ENCODE measurements around the gene CCR4.
"Not testable (repeated sequence)": the region's sequence is repeated elsewhere in the genome, so short reads cannot be mapped to it uniquely, and the experiment has no call there.

CCR4 gene

DNA sequence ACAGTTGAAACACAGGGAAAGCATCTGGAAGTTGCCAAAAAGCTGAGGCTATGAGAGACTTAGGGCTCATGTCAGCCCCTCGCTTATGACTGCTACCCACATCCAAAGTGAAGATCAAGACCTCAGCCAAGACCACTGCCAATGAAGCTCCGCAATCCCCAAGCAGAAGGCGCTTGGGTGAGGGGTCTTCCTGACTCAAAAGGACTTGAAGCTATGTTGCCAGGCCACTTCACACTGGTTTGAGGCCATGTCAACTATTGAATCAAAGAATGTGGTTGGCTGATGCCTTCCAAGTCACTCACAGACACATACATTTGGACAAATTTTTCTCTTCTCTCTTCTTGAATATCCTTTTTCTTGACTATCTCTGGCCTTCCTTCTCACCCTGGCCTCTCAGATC lies 928 bp upstream of the CCR4 start:
- in situ Hi-C loops (cut with HindIII; ENCODE audit: low sequenced_read_pairs), result no loop called here

GRCh38 chr3:32952369-32953077 lies 1.1 kb downstream of the CCR4 start:
- in situ Hi-C loops (cut with HindIII; ENCODE audit: low sequenced_read_pairs), result no loop called here

DNA sequence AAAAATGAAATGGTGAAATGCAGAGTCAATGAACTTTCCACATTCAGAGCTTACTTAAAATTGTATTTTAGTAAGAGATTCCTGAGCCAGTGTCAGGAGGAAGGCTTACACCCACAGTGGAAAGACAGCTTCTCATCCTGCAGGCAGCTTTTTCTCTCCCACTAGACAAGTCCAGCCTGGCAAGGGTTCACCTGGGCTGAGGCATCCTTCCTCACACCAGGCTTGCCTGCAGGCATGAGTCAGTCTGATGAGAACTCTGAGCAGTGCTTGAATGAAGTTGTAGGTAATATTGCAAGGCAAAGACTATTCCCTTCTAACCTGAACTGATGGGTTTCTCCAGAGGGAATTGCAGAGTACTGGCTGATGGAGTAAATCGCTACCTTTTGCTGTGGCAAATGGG lies 3.1 kb downstream of the CCR4 start:
- in situ Hi-C loops (cut with HindIII; ENCODE audit: low sequenced_read_pairs), result no loop called here

DNA sequence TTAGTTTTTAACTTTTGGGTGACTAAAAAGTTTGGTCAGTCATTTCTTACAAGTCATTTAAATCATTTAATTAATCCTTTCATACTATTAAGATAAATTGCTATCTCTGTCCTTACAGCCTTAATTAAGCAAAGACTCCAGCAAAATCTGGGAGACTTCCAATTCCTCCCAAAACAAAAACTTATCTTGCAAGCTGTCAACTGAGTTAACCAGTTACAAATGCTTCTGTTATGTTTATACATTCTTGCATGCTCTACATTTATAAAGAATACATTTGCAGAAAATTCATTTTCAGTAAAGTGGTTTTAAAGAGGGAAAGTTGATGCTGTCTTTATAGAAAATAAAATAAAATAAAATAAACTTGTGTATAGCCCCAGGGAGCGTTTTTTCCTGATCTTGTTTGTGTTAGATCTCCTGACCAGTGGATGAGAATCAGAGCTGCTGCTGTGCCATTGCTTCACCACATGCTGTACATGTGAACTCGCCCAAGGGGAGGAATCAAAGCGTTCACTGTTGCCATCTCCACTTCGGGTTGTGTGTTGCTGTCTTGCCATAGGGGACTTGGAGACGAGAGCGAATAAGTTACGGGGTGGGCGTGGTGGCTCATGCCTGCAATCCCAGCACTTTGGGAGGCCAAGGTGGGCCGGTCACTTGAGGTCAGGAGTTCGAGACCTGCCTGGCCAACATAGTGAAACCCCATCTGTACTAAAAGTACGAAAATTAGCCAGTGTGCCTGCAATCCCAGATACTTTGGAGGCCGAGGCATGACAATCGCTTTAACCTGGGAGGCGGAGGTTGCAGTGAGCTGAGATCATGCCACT lies 5.5 kb downstream of the CCR4 start:
- in situ Hi-C loops (cut with HindIII; ENCODE audit: low sequenced_read_pairs), result no loop called here

DNA sequence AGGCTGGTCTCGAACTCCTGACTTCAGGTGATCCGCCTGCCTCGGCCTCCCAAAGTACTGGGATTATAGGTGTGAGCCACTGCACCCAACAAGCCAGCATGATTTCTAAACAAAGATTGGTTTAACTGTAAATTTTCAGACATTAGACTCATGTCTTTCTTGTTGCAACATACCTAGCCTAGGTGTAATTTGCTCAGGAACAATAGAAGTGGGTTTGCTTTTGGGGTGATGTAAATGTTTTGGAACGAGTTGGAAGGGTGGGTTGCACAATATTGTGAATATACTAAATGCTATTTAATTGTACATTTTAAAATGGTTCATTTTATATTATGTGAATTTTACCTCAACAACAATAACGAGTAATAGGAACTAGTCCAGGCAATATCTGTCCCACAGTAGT lies 7.1 kb downstream of the CCR4 start:
- in situ Hi-C loops (cut with HindIII; ENCODE audit: low sequenced_read_pairs), result no loop called here

- in situ Hi-C loops (cut with HindIII; ENCODE audit: low sequenced_read_pairs), result no loop called here
Observed at GRCh38 chr3:32959371-32959770, 7.9 kb downstream of the CCR4 start.

GRCh38 chr3:32960404-32961170 lies 9.1 kb downstream of the CCR4 start:
- in situ Hi-C loops (cut with HindIII; ENCODE audit: low sequenced_read_pairs), result no loop called here

DNA sequence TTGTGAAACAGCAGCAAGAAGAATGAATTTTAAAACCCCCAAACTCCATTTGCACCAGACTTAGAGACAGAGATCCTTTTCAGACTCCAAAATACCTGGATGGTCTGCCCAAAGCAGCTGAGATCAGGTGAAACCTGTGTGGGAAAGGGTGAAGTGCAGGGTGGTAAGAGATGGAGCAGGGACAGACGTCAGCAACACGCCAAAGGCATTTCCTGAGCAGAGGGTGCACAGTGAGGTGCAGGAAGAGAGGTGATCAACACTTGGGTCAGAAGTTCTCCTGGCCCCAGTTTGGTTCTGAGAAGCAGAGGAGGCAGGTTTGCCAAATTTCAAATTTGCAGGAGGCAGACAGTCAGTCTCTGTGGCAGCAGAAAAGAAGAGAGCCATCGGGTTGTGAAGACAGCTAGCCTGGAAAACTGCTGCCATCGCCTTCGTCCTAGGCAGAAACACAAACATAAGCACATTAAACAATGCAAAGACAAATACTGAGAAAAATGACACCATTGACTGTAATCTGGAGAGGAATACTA lies 9.8 kb downstream of the CCR4 start:
- in situ Hi-C loops (cut with HindIII; ENCODE audit: low sequenced_read_pairs), result no loop called here

- in situ Hi-C loops (cut with HindIII; ENCODE audit: low sequenced_read_pairs), result no loop called here
Observed at GRCh38 chr3:32963871-32964270, 12.4 kb downstream of the CCR4 start.

DNA sequence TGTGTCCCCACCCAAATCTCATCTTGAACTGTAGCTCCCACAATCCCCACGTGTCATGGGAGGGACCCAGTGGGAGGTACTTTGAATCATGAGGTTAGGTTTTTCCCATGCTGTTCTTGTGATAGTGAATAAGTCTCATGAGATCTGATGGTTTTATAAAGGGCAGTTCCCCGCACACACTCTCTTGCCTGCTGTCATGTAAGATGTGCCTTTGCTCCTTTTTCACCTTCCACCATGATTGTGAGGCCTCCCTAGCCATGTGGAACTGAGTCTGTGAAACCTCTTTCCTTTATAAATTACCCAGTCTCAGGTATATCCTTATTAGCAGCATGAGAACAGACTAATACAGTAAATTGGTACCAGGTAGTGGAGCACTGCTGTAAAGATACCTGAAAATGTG lies 13.3 kb downstream of the CCR4 start:
- in situ Hi-C loops (cut with HindIII; ENCODE audit: low sequenced_read_pairs), result not testable (repeated sequence)

- in situ Hi-C loops (cut with HindIII; ENCODE audit: low sequenced_read_pairs), result not testable (repeated sequence)
Observed at GRCh38 chr3:32965617-32966213, 14.3 kb downstream of the CCR4 start.

DNA sequence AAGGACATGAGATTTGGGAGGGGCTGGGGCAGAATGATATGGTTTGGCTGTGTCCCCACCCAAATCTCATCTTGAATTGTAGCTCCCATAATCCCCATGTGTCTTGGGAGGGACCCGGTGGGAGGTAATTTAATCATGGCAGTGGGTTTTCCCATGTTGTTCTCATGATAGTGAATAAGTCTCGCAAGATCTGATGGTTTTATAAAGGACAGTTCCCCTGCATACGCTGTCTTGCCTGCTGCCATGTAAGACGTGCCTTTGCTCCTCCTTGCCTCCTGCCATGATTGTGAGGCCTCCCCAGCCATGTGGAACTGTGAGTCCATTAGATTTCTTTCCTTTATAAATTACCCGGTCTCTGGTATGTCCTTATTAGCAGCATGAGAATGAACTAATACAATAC lies 15.2 kb downstream of the CCR4 start:
- in situ Hi-C loops (cut with HindIII; ENCODE audit: low sequenced_read_pairs), result not testable (repeated sequence)

GRCh38 chr3:32968166-32968919 lies 16.9 kb downstream of the CCR4 start:
- in situ Hi-C loops (cut with HindIII; ENCODE audit: low sequenced_read_pairs), result no loop called here

DNA sequence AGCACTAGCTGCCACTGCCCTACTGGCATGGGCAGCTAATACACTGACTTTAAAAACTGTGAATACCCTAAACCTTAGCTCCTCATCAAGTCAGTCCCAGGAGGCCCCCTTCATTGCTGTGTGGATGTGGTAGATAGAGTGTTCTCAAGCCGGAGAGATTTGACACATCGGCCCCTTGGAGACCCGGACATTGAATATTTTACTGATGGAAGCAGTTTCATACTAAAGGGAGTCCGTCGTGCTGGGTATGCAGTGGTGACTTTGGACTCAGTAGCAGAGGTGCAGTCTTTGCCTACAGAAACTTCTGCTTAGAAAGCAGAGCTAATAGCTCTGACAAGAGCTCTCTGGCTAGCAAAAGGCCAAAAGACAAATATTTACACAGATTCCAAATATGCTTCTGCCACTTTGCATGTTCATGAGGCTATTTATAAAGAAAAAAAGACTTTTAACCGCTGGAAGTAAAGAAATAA lies 17.5 kb downstream of the CCR4 start:
- in situ Hi-C loops (cut with HindIII; ENCODE audit: low sequenced_read_pairs), result no loop called here

DNA sequence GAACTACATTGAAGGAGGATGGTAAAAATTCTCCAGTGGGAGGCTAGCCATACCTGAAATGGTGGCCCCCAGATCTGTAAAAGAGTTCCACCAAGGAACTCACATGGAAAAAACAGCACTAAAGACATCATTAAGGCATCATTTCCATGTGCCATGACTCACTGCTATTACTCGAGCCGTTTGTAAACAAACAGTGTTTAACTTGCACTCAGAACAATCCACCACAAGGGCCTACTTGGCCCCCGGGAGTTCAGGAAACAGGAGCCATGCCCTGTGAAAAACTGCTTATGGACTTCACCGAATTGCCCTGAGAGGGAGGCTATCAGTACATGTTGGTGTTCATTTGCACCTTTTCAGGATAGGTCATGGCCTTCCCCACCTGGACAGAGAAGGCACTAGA lies 18.2 kb downstream of the CCR4 start:
- in situ Hi-C loops (cut with HindIII; ENCODE audit: low sequenced_read_pairs), result loop anchor here (10.0 kb wide), 1 partner anchor 65 kb away; no protein-coding TSS in a partner anchor

GRCh38 chr3:32971291-32971690 lies 19.8 kb downstream of the CCR4 start:
- in situ Hi-C loops (cut with HindIII; ENCODE audit: low sequenced_read_pairs), result loop anchor here (10.0 kb wide), 1 partner anchor 64 kb away; no protein-coding TSS in a partner anchor

DNA sequence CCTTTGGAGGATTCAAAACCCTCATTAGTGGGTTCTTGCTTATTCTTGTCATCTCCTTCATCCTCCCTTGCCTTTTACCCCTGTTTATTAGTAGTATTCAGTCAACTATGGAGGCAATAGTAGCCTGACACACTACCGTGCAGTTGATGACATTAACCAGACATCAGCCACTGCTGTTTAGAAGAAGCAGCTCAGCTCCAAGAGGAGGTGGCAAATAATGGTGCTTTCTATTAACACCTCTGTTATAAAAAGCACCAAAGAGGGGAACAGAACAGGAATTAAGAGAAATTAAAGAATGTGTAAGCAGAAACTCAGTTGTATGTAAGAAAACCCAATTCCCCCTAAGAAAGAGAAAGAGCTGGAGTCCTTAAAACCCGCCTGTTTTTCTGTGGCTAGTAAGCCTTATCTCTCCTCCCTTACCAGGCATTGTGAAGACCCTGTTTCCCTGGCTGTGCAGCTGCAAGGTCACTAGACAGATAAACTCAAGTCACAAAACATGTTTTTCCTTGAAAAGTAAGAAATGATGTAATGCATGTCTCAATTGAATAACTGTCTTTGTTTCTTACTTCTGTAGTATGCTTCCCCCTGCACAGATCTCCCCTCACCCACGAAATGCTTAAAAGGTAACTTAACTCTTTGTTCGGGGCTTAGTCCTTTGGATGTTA lies 21.2 kb downstream of the CCR4 start:
- in situ Hi-C loops (cut with HindIII; ENCODE audit: low sequenced_read_pairs), result loop anchor here (10.0 kb wide), 1 partner anchor 62 kb away; no protein-coding TSS in a partner anchor

DNA sequence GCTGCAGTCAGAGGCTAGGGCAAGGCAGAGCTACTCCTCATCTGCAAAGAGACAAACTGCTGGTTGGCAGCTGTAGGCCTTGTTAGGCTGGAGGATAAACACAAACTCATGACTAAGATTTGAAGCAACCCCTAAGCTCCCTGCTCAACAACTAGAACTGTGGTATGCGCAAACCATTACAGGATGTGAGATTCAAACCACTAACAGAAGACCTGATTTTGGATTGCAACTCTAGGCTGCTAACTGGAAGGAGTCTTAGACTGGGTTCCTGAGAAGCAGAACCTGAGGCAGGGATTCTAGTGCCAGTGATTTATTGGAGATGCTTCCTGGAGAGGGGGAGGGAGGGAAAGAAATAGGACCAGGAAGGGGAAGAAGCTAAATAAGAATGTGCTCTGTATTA lies 22.5 kb downstream of the CCR4 start:
- in situ Hi-C loops (cut with HindIII; ENCODE audit: low sequenced_read_pairs), result loop anchor here (10.0 kb wide), 1 partner anchor 61 kb away; no protein-coding TSS in a partner anchor

- in situ Hi-C loops (cut with HindIII; ENCODE audit: low sequenced_read_pairs), result loop anchor here (10.0 kb wide), 1 partner anchor 59 kb away; no protein-coding TSS in a partner anchor
Observed at GRCh38 chr3:32975891-32976595, 24.6 kb downstream of the CCR4 start.
